ENCODE measurements around the gene PJA1. TPM values are rescaled to one million over a fixed set of nuclear protein-coding genes. Genes with fewer than 3 reads are reported as not detected.

The PJA1 gene
- total and polyA plus RNA-seq, 2 donors (not counting 3 experiments of a cell fraction or from before 2014, with no cell fraction given) = 8.2 to 16.1 TPM

GRCh38 chrX:69195192-69195591 lies 29.9 kb upstream of the PJA1 start:
- Histone ChIP-seq H3K4me1 (ENCODE audit: control insufficient read depth, extremely low read depth, insufficient read depth, low read length) (no peaks in the 10 kb centered on the region), H3K27ac (ENCODE audit: insufficient read depth, low read depth, low read length) (no peak overlapping the region), H3K4me2 (ENCODE audit: insufficient read depth, low read length) (no peak overlapping the region), H2AFZ (ENCODE audit: low read depth, low read length) (no peak overlapping the region), H3K27me3 (ENCODE audit: control insufficient read depth in 2 of 2, insufficient read depth in 2 of 2, low read length in 2 of 2) (no peaks in the 10 kb centered on the region), H4K20me1 (replicated peaks; ENCODE audit: control insufficient read depth, extremely low read depth, insufficient read depth, low read length) (no peaks in the 10 kb centered on the region), H3K36me3 (ENCODE audit: control insufficient read depth in 2 of 2, extremely low read depth in 1 of 2, insufficient read depth in 2 of 2, low read length in 2 of 2) (no peaks in the 10 kb centered on the region), H3K4me3 (replicated peaks in 1 of 3; ENCODE audit: insufficient read depth in 1 of 3, low read depth in 1 of 3, low read length in 3 of 3) (no peak overlapping the region), H3K79me2 (ENCODE audit: control insufficient read depth, insufficient read depth, low read length) (no peaks in the 10 kb centered on the region), H3K9ac (replicated peaks; ENCODE audit: extremely low read depth, insufficient read depth, low read length) (no peak overlapping the region), H3K9me1 (replicated peaks; ENCODE audit: control insufficient read depth, extremely low read depth, insufficient read depth, low read length) (no peaks in the 10 kb centered on the region), H3K9me3 (replicated peaks; ENCODE audit: control insufficient read depth, insufficient read depth, low read length) (no peaks in the 10 kb centered on the region)
- POLR2A ChIA-PET = no interaction called here
- BruUV-seq (replicated peaks) = no TSS peak
- no peak for DNase-seq (ENCODE audit: low read depth, low spot score)
- intact Hi-C loops (cut with micrococcal nuclease) = no loop called here
- CTCF ChIA-PET = no interaction called here
- TF ChIP-seq MAX (IDR thresholded peaks at IDR 0.05; ENCODE audit: insufficient read depth, insufficient read length) = no peak
- no peak for TF ChIP-seq POLR2A (IDR thresholded peaks at IDR 0.05; ENCODE audit: low read depth, low read length)
- no peak for TF ChIP-seq JUN (IDR thresholded peaks at IDR 0.05; ENCODE audit: borderline replicate concordance, insufficient read depth, insufficient read length, low read depth)
- no peak for TF ChIP-seq MYC (IDR thresholded peaks at IDR 0.05; ENCODE audit: low read depth, low read length)
- TF ChIP-seq CTCF (IDR thresholded peaks at IDR 0.05; ENCODE audit: extremely low read depth in 1 of 2, insufficient read depth in 1 of 2, low read depth in 1 of 2, low read length in 2 of 2) = no peak
- TF ChIP-seq EZH2 (IDR thresholded peaks at IDR 0.05; ENCODE audit: borderline replicate concordance, low read depth, low read length, severe bottlenecking) = no peak
- no peak for TF ChIP-seq POLR2AphosphoS5 (IDR thresholded peaks at IDR 0.05; ENCODE audit: insufficient read depth, low read depth, low read length)
- TF ChIP-seq FOS (IDR thresholded peaks at IDR 0.05; ENCODE audit: borderline replicate concordance, insufficient read depth, low read length) = no peak
- TF ChIP-seq GATA2 (IDR thresholded peaks at IDR 0.05; ENCODE audit: insufficient read depth, insufficient read length, low read depth, low read length) = no peak
- no peak for FAIRE-seq
- dilution Hi-C loops (cut with MboI; ENCODE audit: extremely low pct_ligation_motif_present, low sequenced_read_pairs) = no loop called here
